ENCODE results near the gene PPARD.

The PPARD gene

GRCh38 chr6:35468980-35469750 is 126.8 kb downstream of the PPARD start:
- peak in 1 of 3 experiments; percentile 39 for DNase-seq (ENCODE audit: low read depth in 3 of 3)

GRCh38 chr6:35469751-35470662 is 127.6 kb downstream of the PPARD start:
- DNase-seq (ENCODE audit: low read depth in 3 of 3), result peak in 1 of 3 experiments; percentile 25

- DNase-seq (ENCODE audit: low read depth in 3 of 3), result no peak
Observed at GRCh38 chr6:35470663-35471120, 128.3 kb downstream of the PPARD start.

GRCh38 chr6:35471836-35472345 is 129.5 kb downstream of the PPARD start:
- no peak for DNase-seq (ENCODE audit: low read depth in 3 of 3)

GRCh38 chr6:35473075-35473849 is 130.9 kb downstream of the PPARD start:
- peak in 1 of 3 experiments; percentile 38 for DNase-seq (ENCODE audit: low read depth in 3 of 3)

GRCh38 chr6:35473850-35474130 is 131.4 kb downstream of the PPARD start:
- peak in 1 of 3 experiments; percentile 17 for DNase-seq (ENCODE audit: low read depth in 3 of 3)

GRCh38 chr6:35474131-35474941 is 132.0 kb downstream of the PPARD start:
- peak in 1 of 3 experiments; percentile 41 for DNase-seq (ENCODE audit: low read depth in 3 of 3)

GRCh38 chr6:35474942-35475570 is 132.7 kb downstream of the PPARD start:
- DNase-seq (ENCODE audit: low read depth in 3 of 3), result peak in 1 of 3 experiments; percentile 14

GRCh38 chr6:35475573-35475972 is 133.2 kb downstream of the PPARD start:
- no peak for DNase-seq (ENCODE audit: low read depth in 3 of 3)

GRCh38 chr6:35476004-35476403 is 133.6 kb downstream of the PPARD start:
- DNase-seq (ENCODE audit: low read depth in 3 of 3), result no peak

GRCh38 chr6:35477028-35477427 is 134.7 kb downstream of the PPARD start:
- DNase-seq (ENCODE audit: low read depth in 3 of 3), result no peak

Measured in stimulated activated CD4-positive, alpha-beta T cell treated with anti-CD3 and anti-CD28 coated beads, TNF-alpha, amount 100 ng/mL, for 24 hours (primary cell).